NCI-H1105 (cell line): ENCODE measurements around the gene POLE2.
"Not testable (repeated sequence)": the region's sequence is repeated elsewhere in the genome, so short reads cannot be mapped to it uniquely, and the experiment has no call there.

Source experiments
- DNase-seq: peaks from one replicate; lab custom pipeline; 2025; lab: John Stamatoyannopoulos, UW

The POLE2 gene

GRCh38 chr14:49619273-49619672 is 68.7 kb downstream of the POLE2 start:
- DNase-seq = not testable (repeated sequence)

GRCh38 chr14:49617852-49618519 is 70.0 kb downstream of the POLE2 start:
- DNase-seq = no peak

- DNase-seq = no peak
Measured at GRCh38 chr14:49615776-49616175, 72.2 kb downstream of the POLE2 start.

- no peak for DNase-seq
Measured at GRCh38 chr14:49614196-49614595, 73.8 kb downstream of the POLE2 start.

- no peak for DNase-seq
Measured at GRCh38 chr14:49612671-49613070, 75.3 kb downstream of the POLE2 start.

GRCh38 chr14:49612251-49612650 is 75.8 kb downstream of the POLE2 start:
- no peak for DNase-seq

GRCh38 chr14:49607583-49607982 is 80.4 kb downstream of the POLE2 start:
- no peak for DNase-seq

GRCh38 chr14:49598485-49599300 is 89.3 kb downstream of the POLE2 start, which contains the start of gene LRR1:
TSS of gene LRR1 (plus strand) at chr14:49598940. CDS start at chr14:49599021, 81 bp downstream.
- DNase-seq = peak; percentile 83

GRCh38 chr14:49598189-49598484 is 89.9 kb downstream of the POLE2 start:
- DNase-seq = no peak

GRCh38 chr14:49594347-49595091 is 93.5 kb downstream of the POLE2 start:
- no peak for DNase-seq
